Measurements from ENCODE around the gene TSEN34.
"Not testable (repeated sequence)": the region's sequence is repeated elsewhere in the genome, so short reads cannot be mapped to it uniquely, and the experiment has no call there.

Gene TSEN34

GRCh38 chr19:54179262-54179852 is 11.8 kb upstream of the TSEN34 start:
- H3K9me3 ChIP-seq (ENCODE audit: severe bottlenecking), result no peaks in the 10 kb centered on the region
- H3K4me1 ChIP-seq (ENCODE audit: insufficient read depth, poor library complexity, severe bottlenecking), result no peaks in the 10 kb centered on the region
- H3K36me3 ChIP-seq (ENCODE audit: low read depth), result peaks cover 21% of the 10 kb centered on the region
- no peak overlapping the region for H3K4me3 ChIP-seq (ENCODE audit: severe bottlenecking)
- no peak for TF ChIP-seq CTCF (IDR thresholded peaks at IDR 0.05; ENCODE audit: poor library complexity, severe bottlenecking)
- ATAC-seq (ENCODE audit: low read depth) (no peak), DNase-seq (ENCODE audit: low spot score) (no peak)
- no peaks in the 10 kb centered on the region for H3K27me3 ChIP-seq (ENCODE audit: insufficient read depth, poor library complexity, severe bottlenecking)
- no peak overlapping the region for H3K27ac ChIP-seq (ENCODE audit: poor library complexity, severe bottlenecking)

GRCh38 chr19:54179921-54180461 is 11.1 kb upstream of the TSEN34 start:
- Histone ChIP-seq H3K9me3 (ENCODE audit: severe bottlenecking) (no peaks in the 10 kb centered on the region), H3K27ac (ENCODE audit: poor library complexity, severe bottlenecking) (no peak overlapping the region), H3K36me3 (ENCODE audit: low read depth) (peaks cover 21% of the 10 kb centered on the region), H3K4me1 (ENCODE audit: insufficient read depth, poor library complexity, severe bottlenecking) (no peaks in the 10 kb centered on the region), H3K4me3 (ENCODE audit: severe bottlenecking) (no peak overlapping the region), H3K27me3 (ENCODE audit: insufficient read depth, poor library complexity, severe bottlenecking) (no peaks in the 10 kb centered on the region)
- ATAC-seq (ENCODE audit: low read depth), result peak; percentile 76
- no peak for DNase-seq (ENCODE audit: low spot score)
- TF ChIP-seq CTCF (IDR thresholded peaks at IDR 0.05; ENCODE audit: poor library complexity, severe bottlenecking), result peak; percentile 41

DNA sequence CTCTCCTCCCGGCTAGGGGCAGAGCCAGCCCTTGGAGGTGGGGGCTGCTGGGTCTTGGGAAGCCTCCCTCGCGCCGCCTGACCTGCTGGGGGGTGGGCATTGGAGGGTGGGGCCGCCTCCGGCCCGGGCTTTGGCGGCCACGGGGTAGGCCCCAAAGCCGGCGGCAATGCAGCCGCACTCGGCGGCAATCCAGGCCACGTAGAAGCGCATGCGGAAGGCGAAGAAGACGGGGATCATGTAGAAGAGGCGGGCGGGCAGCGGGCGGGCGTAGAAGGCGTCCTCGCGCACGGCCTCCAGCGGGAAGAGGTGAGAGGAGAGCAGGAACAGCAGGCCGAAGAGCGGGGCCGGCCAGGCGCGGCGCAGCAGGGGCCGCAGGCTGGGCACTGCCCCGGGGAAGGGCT is 10.4 kb upstream of the TSEN34 start:
- Histone ChIP-seq H3K27me3 (ENCODE audit: insufficient read depth, poor library complexity, severe bottlenecking) (no peaks in the 10 kb centered on the region), H3K4me3 (ENCODE audit: severe bottlenecking) (no peak overlapping the region), H3K36me3 (ENCODE audit: low read depth) (peaks cover 21% of the 10 kb centered on the region), H3K9me3 (ENCODE audit: severe bottlenecking) (no peaks in the 10 kb centered on the region), H3K4me1 (ENCODE audit: insufficient read depth, poor library complexity, severe bottlenecking) (no peaks in the 10 kb centered on the region), H3K27ac (ENCODE audit: poor library complexity, severe bottlenecking) (no peak overlapping the region)
- ATAC-seq (ENCODE audit: low read depth), result no peak
- no peak for TF ChIP-seq CTCF (IDR thresholded peaks at IDR 0.05; ENCODE audit: poor library complexity, severe bottlenecking)
- no peak for DNase-seq (ENCODE audit: low spot score)

DNA sequence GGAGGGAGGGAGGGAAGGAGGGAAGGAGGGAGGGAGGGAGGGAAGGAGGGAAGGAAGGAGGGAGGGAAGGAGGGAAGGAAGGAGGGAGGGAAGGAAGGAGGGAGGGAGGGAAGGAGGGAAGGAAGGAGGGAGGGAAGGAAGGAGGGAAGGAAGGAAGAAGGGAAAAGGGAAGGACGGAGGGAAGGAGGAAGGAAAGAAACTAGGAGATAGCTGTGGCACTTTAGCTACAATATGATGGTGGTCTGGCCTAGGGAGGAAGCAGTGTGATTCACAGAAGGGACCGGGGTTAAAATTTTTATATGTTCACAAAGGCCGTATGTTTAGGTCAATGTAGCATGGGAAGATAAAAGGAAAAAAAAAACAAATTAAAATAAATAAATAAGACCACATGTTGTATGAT is 9.2 kb upstream of the TSEN34 start:
- not testable (repeated sequence) for H3K4me1 ChIP-seq (ENCODE audit: insufficient read depth, poor library complexity, severe bottlenecking); H3K9me3 ChIP-seq (ENCODE audit: severe bottlenecking); ATAC-seq (ENCODE audit: low read depth); H3K27me3 ChIP-seq (ENCODE audit: insufficient read depth, poor library complexity, severe bottlenecking); DNase-seq (ENCODE audit: low spot score); H3K27ac ChIP-seq (ENCODE audit: poor library complexity, severe bottlenecking); H3K4me3 ChIP-seq (ENCODE audit: severe bottlenecking)
- peaks cover 26% of the 10 kb centered on the region for H3K36me3 ChIP-seq (ENCODE audit: low read depth)

DNA sequence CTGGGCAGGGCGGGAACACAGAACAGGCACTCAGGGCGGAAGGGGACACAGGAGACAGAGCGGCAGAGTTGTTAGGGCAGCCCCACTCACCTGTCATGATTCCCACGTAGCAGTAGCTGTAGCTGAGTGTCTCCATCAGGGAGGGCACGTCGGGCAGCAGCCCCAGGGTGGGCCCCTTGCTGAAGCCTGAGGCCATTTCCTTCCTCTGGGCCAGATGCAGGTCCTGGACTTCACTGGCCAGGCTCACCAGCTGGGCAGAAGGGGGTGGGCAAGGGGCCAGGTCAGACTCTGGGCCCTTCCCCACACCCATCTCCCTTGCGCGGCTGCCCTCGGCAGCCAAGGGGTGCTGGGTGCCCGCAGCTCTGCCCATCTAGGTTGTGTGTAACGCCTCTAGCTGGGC is 7.7 kb upstream of the TSEN34 start:
- H3K4me1 ChIP-seq (ENCODE audit: insufficient read depth, poor library complexity, severe bottlenecking), result no peaks in the 10 kb centered on the region
- DNase-seq (ENCODE audit: low spot score) (no peak), ATAC-seq (ENCODE audit: low read depth) (no peak)
- H3K9me3 ChIP-seq (ENCODE audit: severe bottlenecking), result no peaks in the 10 kb centered on the region
- no peaks in the 10 kb centered on the region for H3K27me3 ChIP-seq (ENCODE audit: insufficient read depth, poor library complexity, severe bottlenecking)
- peaks cover 29% of the 10 kb centered on the region for H3K36me3 ChIP-seq (ENCODE audit: low read depth)
- no peak overlapping the region for H3K27ac ChIP-seq (ENCODE audit: poor library complexity, severe bottlenecking)
- H3K4me3 ChIP-seq (ENCODE audit: severe bottlenecking), result no peak overlapping the region
- TF ChIP-seq CTCF (IDR thresholded peaks at IDR 0.05; ENCODE audit: poor library complexity, severe bottlenecking), result no peak

All from RWPE2 (cell line).